GM12878 (cell line): ENCODE data around the gene ALG10. TPM values are rescaled to one million over a fixed set of nuclear protein-coding genes. Genes with fewer than 3 reads are reported as not detected.

Experiments used
- CBX5 ChIP-seq: sonication (generic); IDR thresholded peaks from 2 replicates; pipeline ENCODE4 v1.6.1; 2016; ENCODE audit warnings: low read depth, moderate library complexity, mild to moderate bottlenecking, inconsistent platforms
- CHD2 ChIP-seq: IDR thresholded peaks from 2 replicates; pipeline ENCODE4 v1.6.1; 2011; ENCODE audit warnings: low read depth, low read length, improper control_type of control experiment, borderline replicate concordance
- EP300 ChIP-seq, 2 experiments: fragments of 150-350 bp in 1 of 2; IDR thresholded peaks; 2 replicates each; pipeline ENCODE4 v1.6.1; 2011 to 2012; ENCODE audit warnings: low read depth in 2 of 2, low read length in 2 of 2, borderline replicate concordance in 1 of 2, improper control_type of control experiment in 1 of 2, inconsistent platforms in 1 of 2; ENCODE audit not compliant: control insufficient read depth in 1 of 2
- JUND ChIP-seq: IDR thresholded peaks from 2 replicates; pipeline ENCODE4 v1.6.1; 2012; ENCODE audit warnings: low read depth, mild to moderate bottlenecking, low read length, improper control_type of control experiment, moderate library complexity
- LARP7 ChIP-seq: fragments of 450-650 bp; IDR thresholded peaks from 2 replicates; pipeline ENCODE4 v1.6.1; 2017; ENCODE audit warnings: mild to moderate bottlenecking
- MEF2A ChIP-seq: IDR thresholded peaks from 2 replicates; pipeline ENCODE4 v1.6.1; 2011; ENCODE audit warnings: low read depth, mild to moderate bottlenecking, low read length, moderate library complexity; ENCODE audit not compliant: insufficient read depth
- MXI1 ChIP-seq: fragments of 150-350 bp; IDR thresholded peaks from 2 replicates; pipeline ENCODE4 v1.6.1; 2011; ENCODE audit warnings: low read depth, mild to moderate bottlenecking, inconsistent platforms, low read length, improper control_type of control experiment
- POLR2A ChIP-seq: IDR thresholded peaks from 2 replicates; pipeline ENCODE4 v1.6.1; 2011; ENCODE audit warnings: low read depth, mild to moderate bottlenecking, low read length
- POU2F2 ChIP-seq: IDR thresholded peaks from 3 replicates; pipeline ENCODE4 v1.6.1; 2011; ENCODE audit warnings: low read depth, mild to moderate bottlenecking, low read length, borderline replicate concordance
- SMAD1 ChIP-seq: fragments of 450-650 bp; IDR thresholded peaks from 2 replicates; pipeline ENCODE4 v1.6.1; 2018; ENCODE audit warnings: mild to moderate bottlenecking, low read depth; ENCODE audit not compliant: partially characterized antibody
- SMAD5 ChIP-seq: IDR thresholded peaks from 2 replicates; pipeline ENCODE4 v1.6.1; 2016; ENCODE audit warnings: antibody characterized with exemption, low read depth
- TAF1 ChIP-seq: IDR thresholded peaks from 2 replicates; pipeline ENCODE4 v1.6.1; 2011; ENCODE audit warnings: mild to moderate bottlenecking, low read depth, low read length, borderline replicate concordance
- ZNF217 ChIP-seq: fragments of 450-650 bp; IDR thresholded peaks from 2 replicates; pipeline ENCODE4 v1.6.1; 2017; ENCODE audit warnings: antibody characterized with exemption, mild to moderate bottlenecking
- ZNF24 ChIP-seq: fragments of 450-650 bp; IDR thresholded peaks from 2 replicates; pipeline ENCODE4 v1.6.1; 2017; ENCODE audit warnings: antibody characterized with exemption, mild to moderate bottlenecking
- ZNF274 ChIP-seq: IDR thresholded peaks from one replicate; pipeline ENCODE4 v1.8.0; 2011; ENCODE audit not compliant: insufficient read length, insufficient read depth
- polyA plus RNA-seq, 11 experiments: library from polyadenylated mRNA; depleted of rRNA in 4 of 11; unstranded in 6 of 11; stranded (reverse) in 5 of 11; fragments of >200 nt; fragmentation: Nextera tagmentation in 4 of 11; fragmentation: Illumina TruSeq in 1 of 11; extraction: Ambion mirVana in 4 of 11; extraction: Trizol in 1 of 11; gene quantifications; 1 replicate in 1 of 11; 2 replicates in 10 of 11; pipeline versions ENCODE4 v1.2.1 to v1.2.3, GENCODE V29; 2011 to 2016; ENCODE audit warnings: inconsistent platforms in 2 of 11, missing spikeins in 2 of 11, low read depth in 1 of 11
- total RNA-seq, 4 experiments: library from RNA; depleted of rRNA in 3 of 4; stranded (reverse); fragments of >200 nt in 3 of 4; fragmentation: Illumina TruSeq in 1 of 4; extraction: Trizol in 1 of 4; gene quantifications; 2 replicates each; pipeline versions ENCODE4 v1.2.1 to v1.2.3, GENCODE V29; 2013 to 2021
- TF ChIP-seq, protein P1 (sequence below), 3 experiments: IDR thresholded peaks in 2 of 3; conservative IDR thresholded peaks in 1 of 3; 2 replicates each; pipeline ENCODE4 v1.5.1; 2011; ENCODE audit warnings: low read depth in 3 of 3, low read length in 3 of 3, mild to moderate bottlenecking in 3 of 3, control low read depth in 2 of 3, moderate library complexity in 2 of 3, inconsistent platforms in 1 of 3, mixed read lengths in 1 of 3; ENCODE audit not compliant: control insufficient read depth in 2 of 3, insufficient read depth in 1 of 3; ENCODE audit errors: extremely low read depth in 1 of 3
- TF ChIP-seq, protein P2 (sequence below): IDR thresholded peaks from 2 replicates; pipeline ENCODE4 v1.6.1; 2012; ENCODE audit warnings: low read depth, low read length, improper control_type of control experiment
- TF ChIP-seq, protein P3 (sequence below): IDR thresholded peaks from 2 replicates; pipeline ENCODE4 v1.6.1; 2012; ENCODE audit warnings: low read depth, low read length, improper control_type of control experiment
- TF ChIP-seq, protein P4 (sequence below): IDR thresholded peaks from 2 replicates; pipeline ENCODE4 v1.6.1; 2012; ENCODE audit warnings: improper control_type of control experiment, low read depth, low read length; ENCODE audit not compliant: insufficient replicate concordance

The ALG10 gene
- total and polyA plus RNA-seq, 10 of the 15 experiments (the other 5 are each of a cell fraction or from before 2014, with no cell fraction given), result 3.1 to 25.4 (median 7.3) TPM

DNA sequence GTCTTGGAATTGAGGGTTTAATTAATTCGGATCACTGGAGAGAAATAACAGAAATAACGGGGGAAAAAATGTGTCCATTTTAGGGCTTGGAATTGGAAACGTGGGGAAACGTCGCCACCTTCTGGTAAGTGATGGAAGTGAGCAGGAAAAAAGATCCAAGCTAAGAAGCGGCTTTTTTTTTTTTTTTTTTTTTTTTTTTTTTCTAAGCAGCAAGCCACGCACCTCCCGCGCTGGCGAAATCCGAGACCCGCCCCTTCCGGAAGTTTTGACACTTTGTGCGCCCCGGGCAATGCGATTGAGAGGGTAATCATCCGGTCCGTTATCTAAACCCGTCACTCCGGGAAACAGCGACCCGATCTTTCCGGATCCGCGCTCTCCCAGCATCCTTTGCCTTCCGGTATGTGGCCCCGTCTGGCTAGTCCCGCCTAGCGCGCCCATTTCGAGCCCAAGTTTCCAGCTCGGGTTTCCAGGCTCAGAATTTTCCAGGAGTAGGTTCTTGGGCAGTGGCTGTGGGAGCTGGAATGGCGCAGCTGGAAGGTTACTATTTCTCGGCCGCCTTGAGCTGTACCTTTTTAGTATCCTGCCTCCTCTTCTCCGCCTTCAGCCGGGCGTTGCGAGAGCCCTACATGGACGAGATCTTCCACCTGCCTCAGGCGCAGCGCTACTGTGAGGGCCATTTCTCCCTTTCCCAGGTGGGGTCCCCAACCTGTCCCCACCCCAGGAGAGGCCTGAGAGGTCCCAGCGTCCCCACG is at the start of gene ALG10 (continued):
- TF ChIP-seq, protein P1, sequence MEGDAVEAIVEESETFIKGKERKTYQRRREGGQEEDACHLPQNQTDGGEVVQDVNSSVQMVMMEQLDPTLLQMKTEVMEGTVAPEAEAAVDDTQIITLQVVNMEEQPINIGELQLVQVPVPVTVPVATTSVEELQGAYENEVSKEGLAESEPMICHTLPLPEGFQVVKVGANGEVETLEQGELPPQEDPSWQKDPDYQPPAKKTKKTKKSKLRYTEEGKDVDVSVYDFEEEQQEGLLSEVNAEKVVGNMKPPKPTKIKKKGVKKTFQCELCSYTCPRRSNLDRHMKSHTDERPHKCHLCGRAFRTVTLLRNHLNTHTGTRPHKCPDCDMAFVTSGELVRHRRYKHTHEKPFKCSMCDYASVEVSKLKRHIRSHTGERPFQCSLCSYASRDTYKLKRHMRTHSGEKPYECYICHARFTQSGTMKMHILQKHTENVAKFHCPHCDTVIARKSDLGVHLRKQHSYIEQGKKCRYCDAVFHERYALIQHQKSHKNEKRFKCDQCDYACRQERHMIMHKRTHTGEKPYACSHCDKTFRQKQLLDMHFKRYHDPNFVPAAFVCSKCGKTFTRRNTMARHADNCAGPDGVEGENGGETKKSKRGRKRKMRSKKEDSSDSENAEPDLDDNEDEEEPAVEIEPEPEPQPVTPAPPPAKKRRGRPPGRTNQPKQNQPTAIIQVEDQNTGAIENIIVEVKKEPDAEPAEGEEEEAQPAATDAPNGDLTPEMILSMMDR (IDR thresholded peaks at IDR 0.05 in 2 of 3, conservative IDR thresholded peaks at IDR 0.05 in 1 of 3; ENCODE audit: control insufficient read depth in 2 of 3, extremely low read depth in 1 of 3, insufficient read depth in 1 of 3, low read depth in 3 of 3, low read length in 3 of 3), result peak; percentile 55 to 60 (median 59)
- TF ChIP-seq, protein P2, sequence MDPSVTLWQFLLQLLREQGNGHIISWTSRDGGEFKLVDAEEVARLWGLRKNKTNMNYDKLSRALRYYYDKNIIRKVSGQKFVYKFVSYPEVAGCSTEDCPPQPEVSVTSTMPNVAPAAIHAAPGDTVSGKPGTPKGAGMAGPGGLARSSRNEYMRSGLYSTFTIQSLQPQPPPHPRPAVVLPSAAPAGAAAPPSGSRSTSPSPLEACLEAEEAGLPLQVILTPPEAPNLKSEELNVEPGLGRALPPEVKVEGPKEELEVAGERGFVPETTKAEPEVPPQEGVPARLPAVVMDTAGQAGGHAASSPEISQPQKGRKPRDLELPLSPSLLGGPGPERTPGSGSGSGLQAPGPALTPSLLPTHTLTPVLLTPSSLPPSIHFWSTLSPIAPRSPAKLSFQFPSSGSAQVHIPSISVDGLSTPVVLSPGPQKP, result peak; percentile 76
- TF ChIP-seq MEF2A, result peak; percentile 62; the same call in 1 of the 2 replicates
- TF ChIP-seq TAF1, result peak; percentile 75; the same call in 1 of the 2 replicates
- no peak for TF ChIP-seq SMAD1
- TF ChIP-seq CHD2, result peak; percentile 58; the same call in 1 of the 2 replicates
- TF ChIP-seq, protein P3, sequence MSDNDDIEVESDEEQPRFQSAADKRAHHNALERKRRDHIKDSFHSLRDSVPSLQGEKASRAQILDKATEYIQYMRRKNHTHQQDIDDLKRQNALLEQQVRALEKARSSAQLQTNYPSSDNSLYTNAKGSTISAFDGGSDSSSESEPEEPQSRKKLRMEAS, result peak; percentile 31; the same call in 1 of the 2 replicates
- TF ChIP-seq JUND, result 0 out of 2 replicates have a peak, but pooled peaks have one; percentile 19
- TF ChIP-seq POU2F2, result peak; percentile 85; the same call in 1 of the 3 replicates
- TF ChIP-seq MXI1, result peak; percentile 62; the same call in 1 of the 2 replicates
- 0 out of 2 replicates have a peak, but pooled peaks have one; percentile 26 for TF ChIP-seq SMAD5
- TF ChIP-seq, protein P4, sequence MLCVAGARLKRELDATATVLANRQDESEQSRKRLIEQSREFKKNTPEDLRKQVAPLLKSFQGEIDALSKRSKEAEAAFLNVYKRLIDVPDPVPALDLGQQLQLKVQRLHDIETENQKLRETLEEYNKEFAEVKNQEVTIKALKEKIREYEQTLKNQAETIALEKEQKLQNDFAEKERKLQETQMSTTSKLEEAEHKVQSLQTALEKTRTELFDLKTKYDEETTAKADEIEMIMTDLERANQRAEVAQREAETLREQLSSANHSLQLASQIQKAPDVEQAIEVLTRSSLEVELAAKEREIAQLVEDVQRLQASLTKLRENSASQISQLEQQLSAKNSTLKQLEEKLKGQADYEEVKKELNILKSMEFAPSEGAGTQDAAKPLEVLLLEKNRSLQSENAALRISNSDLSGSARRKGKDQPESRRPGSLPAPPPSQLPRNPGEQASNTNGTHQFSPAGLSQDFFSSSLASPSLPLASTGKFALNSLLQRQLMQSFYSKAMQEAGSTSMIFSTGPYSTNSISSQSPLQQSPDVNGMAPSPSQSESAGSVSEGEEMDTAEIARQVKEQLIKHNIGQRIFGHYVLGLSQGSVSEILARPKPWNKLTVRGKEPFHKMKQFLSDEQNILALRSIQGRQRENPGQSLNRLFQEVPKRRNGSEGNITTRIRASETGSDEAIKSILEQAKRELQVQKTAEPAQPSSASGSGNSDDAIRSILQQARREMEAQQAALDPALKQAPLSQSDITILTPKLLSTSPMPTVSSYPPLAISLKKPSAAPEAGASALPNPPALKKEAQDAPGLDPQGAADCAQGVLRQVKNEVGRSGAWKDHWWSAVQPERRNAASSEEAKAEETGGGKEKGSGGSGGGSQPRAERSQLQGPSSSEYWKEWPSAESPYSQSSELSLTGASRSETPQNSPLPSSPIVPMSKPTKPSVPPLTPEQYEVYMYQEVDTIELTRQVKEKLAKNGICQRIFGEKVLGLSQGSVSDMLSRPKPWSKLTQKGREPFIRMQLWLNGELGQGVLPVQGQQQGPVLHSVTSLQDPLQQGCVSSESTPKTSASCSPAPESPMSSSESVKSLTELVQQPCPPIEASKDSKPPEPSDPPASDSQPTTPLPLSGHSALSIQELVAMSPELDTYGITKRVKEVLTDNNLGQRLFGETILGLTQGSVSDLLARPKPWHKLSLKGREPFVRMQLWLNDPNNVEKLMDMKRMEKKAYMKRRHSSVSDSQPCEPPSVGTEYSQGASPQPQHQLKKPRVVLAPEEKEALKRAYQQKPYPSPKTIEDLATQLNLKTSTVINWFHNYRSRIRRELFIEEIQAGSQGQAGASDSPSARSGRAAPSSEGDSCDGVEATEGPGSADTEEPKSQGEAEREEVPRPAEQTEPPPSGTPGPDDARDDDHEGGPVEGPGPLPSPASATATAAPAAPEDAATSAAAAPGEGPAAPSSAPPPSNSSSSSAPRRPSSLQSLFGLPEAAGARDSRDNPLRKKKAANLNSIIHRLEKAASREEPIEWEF, result no peak
- TF ChIP-seq ZNF274, result no peak
- peak; percentile 87; the same call in 1 of the 2 replicates for TF ChIP-seq CBX5
- TF ChIP-seq ZNF217, result no peak
- no peak for TF ChIP-seq ZNF24
- TF ChIP-seq LARP7, result no peak
- TF ChIP-seq POLR2A, result peak; percentile 81
- TF ChIP-seq EP300 (IDR thresholded peaks at IDR 0.05; ENCODE audit: borderline replicate concordance in 1 of 2, control insufficient read depth in 1 of 2, low read depth in 2 of 2, low read length in 2 of 2), result no peak
